HepG2 (cell line): Measurements from ENCODE around the gene CLDN17. TPM values are rescaled to one million over a fixed set of nuclear protein-coding genes. Genes with fewer than 3 reads are reported as not detected.

ENCODE experiments used
- ATAC-seq: fragments of 200-7000 bp; cut with Tn5 transposase; 3 replicates; pipeline ENCODE4 v1.9.1; 2020; ENCODE audit warnings: mild to moderate bottlenecking, moderate library complexity
- BruUV-seq: library from RNA; stranded (reverse); fragments of 400-500 nt; replicated peaks from 2 replicates; lab custom pipeline; 2021; lab: Mats Ljungman, UMichigan
- CTCF ChIA-PET: fragments of 300-600 bp; formaldehyde crosslinking; extraction: SDS; loops from one replicate; lab custom pipeline; 2021; ENCODE audit warnings: low total read pairs, inconsistent platforms, low intra/inter-chr PET ratio; lab: Yijun Ruan, JAX
- POLR2A ChIA-PET: fragments of 350-600 bp; sonication (Branson Sonifier 250); formaldehyde crosslinking; loops from one replicate; lab custom pipeline; 2020; ENCODE audit warnings: antibody characterized with exemption, inconsistent platforms; lab: Yijun Ruan, JAX
- DNase-seq: peaks from one replicate; pipeline ENCODE4 v3.0.0-alpha.2; 2015; ENCODE audit warnings: low spot score
- FAIRE-seq: peaks from 3 replicates; lab custom pipeline; 2011; peaks lifted over from hg19 to GRCh38; lab: Jason Lieb, UNC
- H2AFZ ChIP-seq: one replicate; pipeline ENCODE4 v1.6.1; 2011; ENCODE audit warnings: low read length, inconsistent platforms
- H3K27ac ChIP-seq: fragments of 300-600 bp; 3 replicates; pipeline ENCODE4 v1.8.0; 2011; ENCODE audit warnings: mixed run types, mild to moderate bottlenecking, mixed read lengths, low read length, inconsistent platforms; ENCODE audit not compliant: insufficient read depth; ENCODE audit errors: extremely low read length
- H3K27me3 ChIP-seq, 2 experiments: fragments of 200-600 bp in 1 of 2; 2 replicates in 1 of 2; 3 replicates in 1 of 2; pipeline versions ENCODE4 v1.6.0 to v1.8.0; 2011; ENCODE audit warnings: low read length in 2 of 2, mild to moderate bottlenecking in 2 of 2, moderate library complexity in 2 of 2, inconsistent platforms in 1 of 2; ENCODE audit not compliant: insufficient read depth in 2 of 2, control insufficient read depth in 1 of 2
- H3K36me3 ChIP-seq, 2 experiments: fragments of 200-600 bp in 1 of 2; replicated peaks in 1 of 2; 2 replicates in 1 of 2; 3 replicates in 1 of 2; pipeline versions ENCODE4 v1.5.1 to v1.8.0; 2011; ENCODE audit warnings: low read length in 2 of 2, inconsistent platforms in 1 of 2; ENCODE audit not compliant: insufficient read depth in 2 of 2, control insufficient read depth in 1 of 2
- H3K4me1 ChIP-seq: 2 replicates; pipeline ENCODE4 v1.5.1; 2012; ENCODE audit warnings: low read length, inconsistent platforms; ENCODE audit not compliant: insufficient read depth
- H3K4me2 ChIP-seq: 2 replicates; pipeline ENCODE4 v1.6.0; 2011; ENCODE audit warnings: low read depth, low read length, inconsistent platforms
- H3K4me3 ChIP-seq, 3 experiments: fragments of 200-600 bp in 1 of 3; sonication (generic), shearing (Covaris generic) in 1 of 3; replicated peaks in 1 of 3; 2 replicates each; pipeline ENCODE4 v1.5.1; 2011 to 2016; ENCODE audit warnings: low read length in 3 of 3, inconsistent platforms in 2 of 3, low read depth in 2 of 3, mild to moderate bottlenecking in 2 of 3, control low read depth in 1 of 3, mixed read lengths in 1 of 3; ENCODE audit not compliant: insufficient read depth in 1 of 3
- H3K79me2 ChIP-seq: one replicate; pipeline ENCODE4 v1.6.1; 2011; ENCODE audit warnings: low read length, inconsistent platforms; ENCODE audit not compliant: insufficient read depth
- H3K9ac ChIP-seq: 2 replicates; pipeline ENCODE4 v1.6.0; 2011; ENCODE audit warnings: mild to moderate bottlenecking, low read depth, low read length, inconsistent platforms; ENCODE audit not compliant: insufficient read depth
- H3K9me3 ChIP-seq: 2 replicates; pipeline ENCODE4 v1.5.1; 2012; ENCODE audit warnings: mild to moderate bottlenecking, low read length
- H4K20me1 ChIP-seq: 2 replicates; pipeline ENCODE4 v1.6.0; 2011; ENCODE audit warnings: inconsistent platforms, mild to moderate bottlenecking, low read length, moderate library complexity; ENCODE audit not compliant: insufficient read depth
- BCL6 ChIP-seq: IDR thresholded peaks from 2 replicates; pipeline ENCODE4 v1.6.1; 2016; ENCODE audit warnings: missing genetic modification reagents, missing compliant biosample characterization
- HNRNPL ChIP-seq: fragments of 200-400 bp; formaldehyde crosslinking; IDR thresholded peaks from 2 replicates; pipeline ENCODE4 v1.6.1; 2017; ENCODE audit warnings: mild to moderate bottlenecking, low read depth, low read length
- KAT8 ChIP-seq: IDR thresholded peaks from 2 replicates; pipeline ENCODE4 v1.6.1; 2016; ENCODE audit warnings: missing genetic modification reagents, missing compliant biosample characterization
- KLF9 ChIP-seq: IDR thresholded peaks from 2 replicates; pipeline ENCODE4 v1.6.1; 2016; ENCODE audit warnings: low read depth
- NFIC ChIP-seq: IDR thresholded peaks from 2 replicates; pipeline ENCODE4 v1.6.1; 2012; ENCODE audit warnings: mild to moderate bottlenecking, low read length, inconsistent platforms
- TRIM24 ChIP-seq: sonication (generic); formaldehyde crosslinking; IDR thresholded peaks from 2 replicates; pipeline ENCODE4 v1.8.0; 2022; ENCODE audit warnings: mild to moderate bottlenecking, missing genetic modification reagents
- WGBS: methylation state at CpG from one replicate; pipeline ENCODE4 v1.1.6; 2017; ENCODE audit warnings: low lambda C conversion rate; 5-methylcytosine and 5-hydroxymethylcytosine counted together
- in situ Hi-C: cut with HindIII; loops from 2 replicates; pipeline ENCODE4 v1.10.0; 2017; ENCODE audit warnings: low pct_unique_long_range_greater_than_20kb; ENCODE audit not compliant: extremely low pct_ligation_motif_present
- intact Hi-C: fragments of 100-400 bp; cut with micrococcal nuclease; formaldehyde crosslinking; loops from one replicate; pipeline ENCODE4 v1.10.0; 2022; ENCODE audit not compliant: unreplicated experiment
- polyA plus RNA-seq, 8 experiments: library from polyadenylated mRNA; depleted of rRNA in 3 of 8; stranded (reverse) in 7 of 8; unstranded in 1 of 8; fragments of >200 nt; fragmentation: Illumina TruSeq in 4 of 8; extraction: Trizol in 4 of 8; gene quantifications; 2 replicates each; pipeline versions ENCODE4 v1.2.1 to v1.2.3, GENCODE V29; 2011 to 2016; ENCODE audit warnings: low read depth in 4 of 8, missing spikeins in 1 of 8, mixed read lengths in 1 of 8; ENCODE audit not compliant: insufficient read depth in 1 of 8
- total RNA-seq, 5 experiments: library from RNA; depleted of rRNA; stranded (reverse); fragments of >200 nt; fragmentation: Illumina TruSeq; extraction: Trizol; gene quantifications; 2 replicates each; pipeline ENCODE4 v1.2.3, GENCODE V29; 2016; ENCODE audit warnings: low read depth in 1 of 5
- TF ChIP-seq, protein P1 (sequence below): sonication (generic); formaldehyde crosslinking; IDR thresholded peaks from 2 replicates; pipeline ENCODE4 v1.5.0; 2020; ENCODE audit warnings: mild to moderate bottlenecking, missing genetic modification reagents, borderline replicate concordance
- TF ChIP-seq, protein P2 (sequence below): sonication (generic); formaldehyde crosslinking; IDR thresholded peaks from 2 replicates; pipeline ENCODE4 v1.4.0; 2020; ENCODE audit warnings: mild to moderate bottlenecking, missing genetic modification reagents, borderline replicate concordance

CLDN17 gene
- total and polyA plus RNA-seq, 2 of the 13 experiments (the other 11 are each of a cell fraction or from before 2014, with no cell fraction given), result not detected

DNA sequence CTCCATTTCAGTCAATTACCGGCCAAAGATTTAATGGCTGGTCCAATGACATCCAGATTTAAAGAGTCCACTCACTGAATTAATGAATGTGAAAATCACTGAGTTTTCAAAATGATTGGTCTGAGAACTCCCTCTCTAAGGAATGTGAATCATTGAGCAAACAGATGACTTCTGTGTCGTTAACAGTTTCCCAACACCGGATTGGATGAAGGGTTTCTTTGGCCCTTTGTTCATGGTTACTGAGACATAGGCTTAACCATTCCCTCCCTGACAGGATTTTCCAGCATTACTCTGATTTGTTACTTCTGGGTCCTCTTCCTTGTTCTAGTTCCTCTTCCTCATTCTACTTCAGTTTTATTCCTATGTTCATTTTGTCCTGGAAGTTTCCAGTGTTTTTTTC lies 1.5 kb upstream of the CLDN17 start:
- TF ChIP-seq KLF9 (CRISPR knock-in tag), result no peak
- TF ChIP-seq HNRNPL, result no peak
- TF ChIP-seq, protein P1, sequence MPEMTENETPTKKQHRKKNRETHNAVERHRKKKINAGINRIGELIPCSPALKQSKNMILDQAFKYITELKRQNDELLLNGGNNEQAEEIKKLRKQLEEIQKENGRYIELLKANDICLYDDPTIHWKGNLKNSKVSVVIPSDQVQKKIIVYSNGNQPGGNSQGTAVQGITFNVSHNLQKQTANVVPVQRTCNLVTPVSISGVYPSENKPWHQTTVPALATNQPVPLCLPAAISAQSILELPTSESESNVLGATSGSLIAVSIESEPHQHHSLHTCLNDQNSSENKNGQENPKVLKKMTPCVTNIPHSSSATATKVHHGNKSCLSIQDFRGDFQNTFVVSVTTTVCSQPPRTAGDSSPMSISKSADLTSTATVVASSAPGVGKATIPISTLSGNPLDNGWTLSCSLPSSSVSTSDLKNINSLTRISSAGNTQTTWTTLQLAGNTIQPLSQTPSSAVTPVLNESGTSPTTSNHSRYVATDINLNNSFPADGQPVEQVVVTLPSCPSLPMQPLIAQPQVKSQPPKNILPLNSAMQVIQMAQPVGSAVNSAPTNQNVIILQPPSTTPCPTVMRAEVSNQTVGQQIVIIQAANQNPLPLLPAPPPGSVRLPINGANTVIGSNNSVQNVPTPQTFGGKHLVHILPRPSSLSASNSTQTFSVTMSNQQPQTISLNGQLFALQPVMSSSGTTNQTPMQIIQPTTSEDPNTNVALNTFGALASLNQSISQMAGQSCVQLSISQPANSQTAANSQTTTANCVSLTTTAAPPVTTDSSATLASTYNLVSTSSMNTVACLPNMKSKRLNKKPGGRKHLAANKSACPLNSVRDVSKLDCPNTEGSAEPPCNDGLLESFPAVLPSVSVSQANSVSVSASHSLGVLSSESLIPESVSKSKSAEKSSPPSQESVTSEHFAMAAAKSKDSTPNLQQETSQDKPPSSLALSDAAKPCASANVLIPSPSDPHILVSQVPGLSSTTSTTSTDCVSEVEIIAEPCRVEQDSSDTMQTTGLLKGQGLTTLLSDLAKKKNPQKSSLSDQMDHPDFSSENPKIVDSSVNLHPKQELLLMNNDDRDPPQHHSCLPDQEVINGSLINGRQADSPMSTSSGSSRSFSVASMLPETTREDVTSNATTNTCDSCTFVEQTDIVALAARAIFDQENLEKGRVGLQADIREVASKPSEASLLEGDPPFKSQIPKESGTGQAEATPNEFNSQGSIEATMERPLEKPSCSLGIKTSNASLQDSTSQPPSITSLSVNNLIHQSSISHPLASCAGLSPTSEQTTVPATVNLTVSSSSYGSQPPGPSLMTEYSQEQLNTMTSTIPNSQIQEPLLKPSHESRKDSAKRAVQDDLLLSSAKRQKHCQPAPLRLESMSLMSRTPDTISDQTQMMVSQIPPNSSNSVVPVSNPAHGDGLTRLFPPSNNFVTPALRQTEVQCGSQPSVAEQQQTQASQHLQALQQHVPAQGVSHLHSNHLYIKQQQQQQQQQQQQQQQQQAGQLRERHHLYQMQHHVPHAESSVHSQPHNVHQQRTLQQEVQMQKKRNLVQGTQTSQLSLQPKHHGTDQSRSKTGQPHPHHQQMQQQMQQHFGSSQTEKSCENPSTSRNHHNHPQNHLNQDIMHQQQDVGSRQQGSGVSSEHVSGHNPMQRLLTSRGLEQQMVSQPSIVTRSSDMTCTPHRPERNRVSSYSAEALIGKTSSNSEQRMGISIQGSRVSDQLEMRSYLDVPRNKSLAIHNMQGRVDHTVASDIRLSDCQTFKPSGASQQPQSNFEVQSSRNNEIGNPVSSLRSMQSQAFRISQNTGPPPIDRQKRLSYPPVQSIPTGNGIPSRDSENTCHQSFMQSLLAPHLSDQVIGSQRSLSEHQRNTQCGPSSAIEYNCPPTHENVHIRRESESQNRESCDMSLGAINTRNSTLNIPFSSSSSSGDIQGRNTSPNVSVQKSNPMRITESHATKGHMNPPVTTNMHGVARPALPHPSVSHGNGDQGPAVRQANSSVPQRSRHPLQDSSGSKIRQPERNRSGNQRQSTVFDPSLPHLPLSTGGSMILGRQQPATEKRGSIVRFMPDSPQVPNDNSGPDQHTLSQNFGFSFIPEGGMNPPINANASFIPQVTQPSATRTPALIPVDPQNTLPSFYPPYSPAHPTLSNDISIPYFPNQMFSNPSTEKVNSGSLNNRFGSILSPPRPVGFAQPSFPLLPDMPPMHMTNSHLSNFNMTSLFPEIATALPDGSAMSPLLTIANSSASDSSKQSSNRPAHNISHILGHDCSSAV, result no peak
- TF ChIP-seq, protein P2, sequence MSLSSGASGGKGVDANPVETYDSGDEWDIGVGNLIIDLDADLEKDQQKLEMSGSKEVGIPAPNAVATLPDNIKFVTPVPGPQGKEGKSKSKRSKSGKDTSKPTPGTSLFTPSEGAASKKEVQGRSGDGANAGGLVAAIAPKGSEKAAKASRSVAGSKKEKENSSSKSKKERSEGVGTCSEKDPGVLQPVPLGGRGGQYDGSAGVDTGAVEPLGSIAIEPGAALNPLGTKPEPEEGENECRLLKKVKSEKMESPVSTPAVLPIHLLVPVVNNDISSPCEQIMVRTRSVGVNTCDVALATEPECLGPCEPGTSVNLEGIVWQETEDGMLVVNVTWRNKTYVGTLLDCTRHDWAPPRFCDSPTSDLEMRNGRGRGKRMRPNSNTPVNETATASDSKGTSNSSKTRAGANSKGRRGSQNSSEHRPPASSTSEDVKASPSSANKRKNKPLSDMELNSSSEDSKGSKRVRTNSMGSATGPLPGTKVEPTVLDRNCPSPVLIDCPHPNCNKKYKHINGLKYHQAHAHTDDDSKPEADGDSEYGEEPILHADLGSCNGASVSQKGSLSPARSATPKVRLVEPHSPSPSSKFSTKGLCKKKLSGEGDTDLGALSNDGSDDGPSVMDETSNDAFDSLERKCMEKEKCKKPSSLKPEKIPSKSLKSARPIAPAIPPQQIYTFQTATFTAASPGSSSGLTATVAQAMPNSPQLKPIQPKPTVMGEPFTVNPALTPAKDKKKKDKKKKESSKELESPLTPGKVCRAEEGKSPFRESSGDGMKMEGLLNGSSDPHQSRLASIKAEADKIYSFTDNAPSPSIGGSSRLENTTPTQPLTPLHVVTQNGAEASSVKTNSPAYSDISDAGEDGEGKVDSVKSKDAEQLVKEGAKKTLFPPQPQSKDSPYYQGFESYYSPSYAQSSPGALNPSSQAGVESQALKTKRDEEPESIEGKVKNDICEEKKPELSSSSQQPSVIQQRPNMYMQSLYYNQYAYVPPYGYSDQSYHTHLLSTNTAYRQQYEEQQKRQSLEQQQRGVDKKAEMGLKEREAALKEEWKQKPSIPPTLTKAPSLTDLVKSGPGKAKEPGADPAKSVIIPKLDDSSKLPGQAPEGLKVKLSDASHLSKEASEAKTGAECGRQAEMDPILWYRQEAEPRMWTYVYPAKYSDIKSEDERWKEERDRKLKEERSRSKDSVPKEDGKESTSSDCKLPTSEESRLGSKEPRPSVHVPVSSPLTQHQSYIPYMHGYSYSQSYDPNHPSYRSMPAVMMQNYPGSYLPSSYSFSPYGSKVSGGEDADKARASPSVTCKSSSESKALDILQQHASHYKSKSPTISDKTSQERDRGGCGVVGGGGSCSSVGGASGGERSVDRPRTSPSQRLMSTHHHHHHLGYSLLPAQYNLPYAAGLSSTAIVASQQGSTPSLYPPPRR (CRISPR knock-in tag), result no peak
- no peak for TF ChIP-seq KAT8 (CRISPR knock-in tag)
- no peak for TF ChIP-seq TRIM24 (CRISPR knock-in tag)
- TF ChIP-seq NFIC, result no peak
- no peak for TF ChIP-seq BCL6 (CRISPR knock-in tag)
- no peak for ATAC-seq
- H3K9me3 ChIP-seq, result peaks cover 91% of the 10 kb centered on the region
- H2AFZ ChIP-seq, result no peak overlapping the region
- no peaks in the 10 kb centered on the region for H3K4me1 ChIP-seq
- no peaks in the 10 kb centered on the region for H3K36me3 ChIP-seq
- no peak for DNase-seq
- H3K9ac ChIP-seq, result no peak overlapping the region
- in situ Hi-C loops, result no loop called here
- BruUV-seq, result no TSS peak
- no peak overlapping the region for H3K4me2 ChIP-seq
- no peak overlapping the region for H3K4me3 ChIP-seq
- H3K79me2 ChIP-seq, result no peaks in the 10 kb centered on the region
- no peak for FAIRE-seq
- ChIA-PET POLR2A (no interaction called here), CTCF (no interaction called here)
- H3K27me3 ChIP-seq, result no peaks in the 10 kb centered on the region
- intact Hi-C loops, result no loop called here
- H4K20me1 ChIP-seq, result no peaks in the 10 kb centered on the region
- WGBS, result 0% methylated on average over 3 of the region's 3 CpGs
- H3K27ac ChIP-seq, result no peak overlapping the region
